Fibroblast of mammary gland (primary cell): ENCODE results near the gene UBR4.

Source experiments
- DNase-seq: peaks from one replicate; pipeline ENCODE4 v3.0.0-alpha.2; 2010; ENCODE audit warnings: low read depth
- H3K4me3 ChIP-seq: 2 replicates; pipeline ENCODE4 v1.5.1; 2011; ENCODE audit warnings: low read depth, mild to moderate bottlenecking, low read length, moderate library complexity; ENCODE audit not compliant: control insufficient read depth
- TF ChIP-seq, protein P1 (sequence below): conservative IDR thresholded peaks from 2 replicates; pipeline ENCODE4 v1.5.1; 2011; ENCODE audit warnings: low read depth, low read length, inconsistent platforms; ENCODE audit not compliant: control insufficient read depth, insufficient read depth

The UBR4 gene

GRCh38 chr1:19073311-19074186 lies 136.5 kb downstream of the UBR4 start:
- no peak overlapping the region for H3K4me3 ChIP-seq
- TF ChIP-seq, protein P1, sequence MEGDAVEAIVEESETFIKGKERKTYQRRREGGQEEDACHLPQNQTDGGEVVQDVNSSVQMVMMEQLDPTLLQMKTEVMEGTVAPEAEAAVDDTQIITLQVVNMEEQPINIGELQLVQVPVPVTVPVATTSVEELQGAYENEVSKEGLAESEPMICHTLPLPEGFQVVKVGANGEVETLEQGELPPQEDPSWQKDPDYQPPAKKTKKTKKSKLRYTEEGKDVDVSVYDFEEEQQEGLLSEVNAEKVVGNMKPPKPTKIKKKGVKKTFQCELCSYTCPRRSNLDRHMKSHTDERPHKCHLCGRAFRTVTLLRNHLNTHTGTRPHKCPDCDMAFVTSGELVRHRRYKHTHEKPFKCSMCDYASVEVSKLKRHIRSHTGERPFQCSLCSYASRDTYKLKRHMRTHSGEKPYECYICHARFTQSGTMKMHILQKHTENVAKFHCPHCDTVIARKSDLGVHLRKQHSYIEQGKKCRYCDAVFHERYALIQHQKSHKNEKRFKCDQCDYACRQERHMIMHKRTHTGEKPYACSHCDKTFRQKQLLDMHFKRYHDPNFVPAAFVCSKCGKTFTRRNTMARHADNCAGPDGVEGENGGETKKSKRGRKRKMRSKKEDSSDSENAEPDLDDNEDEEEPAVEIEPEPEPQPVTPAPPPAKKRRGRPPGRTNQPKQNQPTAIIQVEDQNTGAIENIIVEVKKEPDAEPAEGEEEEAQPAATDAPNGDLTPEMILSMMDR = no peak
- no peak for DNase-seq

DNA sequence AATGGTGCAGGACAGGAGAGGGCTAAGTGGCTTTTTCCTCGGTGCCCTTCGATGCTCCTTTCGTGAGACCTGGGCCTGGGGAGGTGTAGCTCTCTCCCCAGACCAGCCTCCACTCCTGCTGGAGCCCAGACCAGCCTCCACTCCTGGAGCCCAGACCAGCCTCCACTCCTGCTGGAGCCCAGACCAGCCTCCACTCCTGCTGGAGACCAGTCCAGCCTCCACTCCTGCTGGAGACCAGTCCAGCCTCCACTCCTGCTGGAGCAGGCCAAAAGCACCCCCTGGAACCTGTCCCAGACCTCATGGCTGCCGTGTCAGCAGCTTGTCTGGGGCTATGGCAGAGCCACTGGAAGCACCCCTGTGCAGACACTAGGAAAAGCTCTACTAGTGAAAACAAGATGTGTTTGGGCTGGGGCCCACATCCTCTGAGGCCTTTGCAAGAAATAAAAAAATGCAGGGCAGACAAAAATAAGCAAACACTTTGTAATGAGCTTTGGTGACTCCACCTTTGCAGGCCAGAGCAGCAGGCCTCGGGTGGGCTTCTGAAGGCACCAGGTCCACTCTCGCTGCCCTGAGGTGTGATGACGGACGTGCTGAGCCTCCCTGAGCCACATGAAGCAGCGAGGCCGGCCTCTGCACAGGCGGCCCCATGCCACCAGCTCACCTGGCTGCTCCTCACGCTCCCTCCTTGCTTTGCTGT lies 137.6 kb downstream of the UBR4 start:
- DNase-seq = no peak
- TF ChIP-seq, protein P1 = no peak
- no peak overlapping the region for H3K4me3 ChIP-seq

DNA sequence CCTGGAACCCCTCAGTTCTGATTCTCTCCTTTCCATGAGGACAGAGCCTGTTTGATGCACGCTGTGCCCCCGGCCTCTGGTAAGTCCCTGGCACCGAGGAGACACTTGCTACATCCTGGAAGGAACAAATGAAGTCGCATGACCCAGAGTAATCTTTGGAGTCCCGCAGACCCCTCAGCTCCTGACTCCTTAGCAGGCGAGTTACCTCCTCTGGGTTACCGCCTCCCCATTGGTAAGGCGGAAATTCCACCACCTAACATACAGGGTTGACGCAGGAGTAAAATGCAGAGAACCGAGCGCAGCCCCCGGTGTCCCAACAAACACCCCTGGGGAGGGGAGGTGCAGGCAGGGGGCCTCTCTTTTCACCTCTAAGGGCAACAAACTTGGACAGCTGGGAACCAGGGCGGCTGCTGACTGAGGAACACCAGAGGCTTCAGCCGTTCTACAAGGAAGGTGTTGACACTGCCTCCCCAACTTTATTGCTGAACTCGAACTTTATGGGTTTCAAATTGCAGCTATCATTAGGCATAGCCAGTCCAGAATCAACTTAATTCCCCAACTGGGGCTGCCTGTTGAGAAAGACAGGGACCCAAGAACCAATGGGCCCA lies 138.3 kb downstream of the UBR4 start:
- TF ChIP-seq, protein P1 = no peak
- no peak for DNase-seq

GRCh38 chr1:19070891-19071621 lies 139.0 kb downstream of the UBR4 start:
- TF ChIP-seq, protein P1 = no peak
- no peak for DNase-seq

More for the DNA sequence above, 138.3 kb downstream of the UBR4 start:
- no peak overlapping the region for H3K4me3 ChIP-seq

DNA sequence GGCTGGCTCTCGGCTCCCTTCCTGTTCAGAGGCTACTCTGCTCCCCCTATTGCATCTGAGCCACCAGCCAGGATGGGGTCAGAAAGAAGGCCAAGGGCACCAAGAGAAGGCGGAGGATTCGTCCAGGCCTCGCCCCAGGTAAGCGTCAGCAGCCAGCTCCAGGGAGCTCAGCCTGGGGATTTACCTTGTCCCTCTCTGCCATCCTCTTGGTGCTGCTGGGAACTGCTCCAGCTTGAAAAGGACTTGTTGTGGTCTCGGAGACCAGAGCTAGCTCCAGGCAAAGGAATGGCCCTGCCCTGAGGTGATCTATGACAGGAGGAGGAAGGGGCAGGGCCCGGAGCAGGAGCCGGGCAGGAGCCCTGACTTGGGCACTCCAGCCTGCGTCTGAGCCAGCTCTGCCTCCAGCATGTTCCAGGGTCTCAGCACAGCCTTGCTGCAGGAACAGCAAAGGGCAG lies 139.8 kb downstream of the UBR4 start:
- no peak for DNase-seq
- H3K4me3 ChIP-seq = no peak overlapping the region
- TF ChIP-seq, protein P1 = no peak

More at GRCh38 chr1:19070891-19071621, 139.0 kb downstream of the UBR4 start:
- no peak overlapping the region for H3K4me3 ChIP-seq
